Measurements from ENCODE around the gene TBC1D22A. TPM values are rescaled to one million over a fixed set of nuclear protein-coding genes. Genes with fewer than 3 reads are reported as not detected.

TBC1D22A gene
- total RNA-seq, 4 donors from 2014 or later, result 31.2 to 111 (median 41.8) TPM

DNA sequence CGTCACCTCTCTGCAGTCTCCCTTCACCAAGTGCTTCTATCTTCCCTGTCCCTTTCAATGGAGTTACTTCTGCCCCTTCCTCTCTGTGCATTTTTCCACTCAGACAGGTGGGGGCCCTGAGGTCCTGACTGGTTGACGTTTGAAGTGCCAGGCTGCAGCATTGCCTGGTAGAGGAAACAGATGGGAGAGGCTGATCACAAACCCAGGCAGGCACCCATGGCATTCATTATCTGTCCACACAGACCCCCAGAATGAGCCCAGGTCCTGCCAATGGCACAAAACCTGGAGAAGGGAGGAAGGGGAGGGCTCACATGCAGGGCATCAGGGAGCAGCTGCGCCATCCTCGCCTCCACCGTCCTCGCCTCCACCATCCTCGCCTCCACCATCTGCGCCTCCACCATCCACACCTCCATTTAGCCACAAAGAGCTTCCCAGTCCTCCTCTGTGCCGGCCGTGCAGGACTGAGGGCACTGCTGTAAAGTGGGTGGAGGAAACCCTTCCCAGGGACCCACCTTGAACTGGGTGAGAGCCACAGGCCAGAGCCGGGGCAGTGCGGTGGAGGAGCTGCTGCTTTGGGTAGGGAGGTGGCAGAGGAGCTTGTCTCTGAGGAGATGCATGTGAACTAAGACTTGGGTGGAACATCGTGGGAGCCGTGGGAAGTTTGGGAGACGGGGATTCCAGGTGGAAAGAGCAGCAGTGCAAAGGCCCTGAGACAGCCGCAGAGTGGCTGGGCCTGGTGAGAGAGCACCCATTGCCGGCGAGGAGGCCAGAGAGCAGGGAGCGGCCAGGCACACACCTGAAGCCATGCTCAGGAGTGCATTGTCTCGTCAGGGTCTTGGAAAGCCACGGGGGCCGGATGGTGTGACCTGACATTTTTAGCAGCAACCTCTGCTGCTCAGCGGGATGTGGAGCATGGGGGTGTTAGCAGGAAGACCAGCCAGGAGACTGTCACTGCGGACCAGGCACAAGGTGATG is 145.1 kb downstream of the TBC1D22A start:
- no peak for DNase-seq
- intact Hi-C loops (cut with DNase I; ENCODE audit: low total_unique reads) (no loop called here), in situ Hi-C loops (cut with MboI; ENCODE audit: low pct_ligation_motif_present in 1 of 4, low pct_unique_long_range_greater_than_20kb in 1 of 4, low sequenced_read_pairs in 3 of 4) (no loop called here)
- no peak for TF ChIP-seq CTCF (IDR thresholded peaks at IDR 0.05)
- TF ChIP-seq POLR2AphosphoS5 (IDR thresholded peaks at IDR 0.05), result no peak
- TF ChIP-seq POLR2A (IDR thresholded peaks at IDR 0.05), result no peak
- TF ChIP-seq EP300 (IDR thresholded peaks at IDR 0.05; ENCODE audit: low read depth), result no peak
- Histone ChIP-seq H3K4me3 (no peak overlapping the region), H3K36me3 (peaks cover 0 to 4% (median under 1%) of the 10 kb centered on the region in 4 donors), H3K27ac (no peak overlapping the region), H3K9me3 (no peaks in the 10 kb centered on the region), H3K4me1 (no peaks in the 10 kb centered on the region), H3K27me3 (no peaks in the 10 kb centered on the region)
- 92 to 97% methylated on average over 9 to 24 of the region's 24 CpGs for WGBS, 2 donors (ENCODE audit: low coverage in 1 of 2)

DNA sequence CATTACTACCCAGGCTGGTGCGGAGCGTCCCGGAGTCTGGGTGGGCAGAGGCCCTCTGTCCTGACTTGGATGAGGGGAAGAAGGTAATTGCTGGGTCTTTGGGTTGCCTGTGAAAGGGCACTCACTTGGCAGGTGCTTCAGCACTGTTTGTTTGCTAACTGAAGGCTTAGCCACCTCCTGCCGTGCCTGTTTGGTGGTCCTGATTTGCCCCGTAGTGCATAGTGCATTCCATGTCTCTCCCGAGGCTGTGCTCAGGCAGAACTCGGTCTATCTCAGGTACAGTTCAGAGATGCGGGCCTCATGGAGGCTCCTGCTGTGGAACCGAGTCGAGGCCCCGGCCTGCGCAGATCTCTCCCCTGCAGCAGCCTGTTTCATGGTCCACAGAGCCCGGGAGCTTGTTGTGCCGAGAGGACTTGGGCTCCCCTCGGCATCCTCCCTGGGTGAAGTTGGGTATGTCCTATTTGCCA is 146.2 kb downstream of the TBC1D22A start:
- in situ Hi-C loops (cut with MboI; ENCODE audit: low pct_ligation_motif_present in 1 of 4, low pct_unique_long_range_greater_than_20kb in 1 of 4, low sequenced_read_pairs in 3 of 4), result no loop called here
- no peak for DNase-seq
- Histone ChIP-seq H3K9me3 (no peaks in the 10 kb centered on the region), H3K27me3 (no peaks in the 10 kb centered on the region), H3K4me1 (no peaks in the 10 kb centered on the region), H3K36me3 (peaks cover 0 to 6% (median 3%) of the 10 kb centered on the region in 4 donors), H3K27ac (no peak overlapping the region), H3K4me3 (no peak overlapping the region)
- no peak for TF ChIP-seq CTCF (IDR thresholded peaks at IDR 0.05)
- no peak for TF ChIP-seq POLR2AphosphoS5 (IDR thresholded peaks at IDR 0.05)
- TF ChIP-seq POLR2A (IDR thresholded peaks at IDR 0.05), result no peak
- no peak for TF ChIP-seq EP300 (IDR thresholded peaks at IDR 0.05; ENCODE audit: low read depth)
- 92% methylated on average over 15 of the region's 15 CpGs; no CpG with 5 or more reads in 1 of the 2 donors for WGBS, 2 donors (ENCODE audit: low coverage in 1 of 2)
- intact Hi-C loops (cut with DNase I; ENCODE audit: low total_unique reads), result no loop called here

DNA sequence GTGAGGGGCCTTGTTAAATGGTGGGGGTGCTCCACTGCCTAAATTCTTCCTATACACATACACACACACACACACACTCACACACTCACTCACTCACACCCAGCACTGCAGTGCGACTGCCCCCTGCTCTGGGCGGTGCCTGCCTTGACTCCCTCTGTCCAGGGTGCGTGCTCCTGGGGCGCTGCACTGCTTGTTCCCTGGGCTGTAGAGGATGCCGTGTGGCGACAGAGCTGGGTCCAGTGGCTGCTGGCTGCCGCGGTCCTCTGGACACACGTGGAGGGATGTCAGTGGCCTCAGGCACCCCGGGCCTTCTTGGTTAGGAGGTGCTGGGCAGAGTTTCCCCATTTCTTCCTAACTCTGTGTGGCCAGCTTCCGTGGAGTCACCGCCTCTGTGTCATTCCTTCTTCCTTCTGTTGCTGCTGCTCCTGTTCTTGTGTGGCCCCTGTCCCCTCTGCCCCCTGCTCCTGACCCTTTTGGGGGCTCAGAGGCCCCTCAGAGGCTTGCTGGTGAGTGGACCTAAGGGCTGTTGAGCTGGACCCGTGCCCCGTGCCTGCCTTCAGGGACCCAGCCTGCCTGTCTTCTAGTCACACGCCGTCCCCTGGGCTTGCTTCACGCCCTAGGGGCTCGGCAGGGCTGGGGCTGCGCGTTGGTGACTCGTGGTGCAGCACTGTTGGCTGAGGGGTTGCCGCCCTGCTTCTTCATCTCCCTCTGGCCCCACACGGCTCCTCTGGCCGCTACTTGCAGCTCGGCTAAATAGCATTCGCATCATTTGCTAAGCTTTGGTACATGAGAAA is 147.0 kb downstream of the TBC1D22A start:
- H3K4me3 ChIP-seq, result no peak overlapping the region
- no peaks in the 10 kb centered on the region for H3K9me3 ChIP-seq
- H3K27me3 ChIP-seq, result no peaks in the 10 kb centered on the region
- no peaks in the 10 kb centered on the region for H3K4me1 ChIP-seq
- H3K36me3 ChIP-seq, result peaks cover 0 to 6% (median 3%) of the 10 kb centered on the region in 4 donors
- intact Hi-C loops (cut with DNase I; ENCODE audit: low total_unique reads), result no loop called here
- in situ Hi-C loops (cut with MboI; ENCODE audit: low pct_ligation_motif_present in 1 of 4, low pct_unique_long_range_greater_than_20kb in 1 of 4, low sequenced_read_pairs in 3 of 4), result no loop called here
- no peak for DNase-seq
- WGBS, 2 donors (ENCODE audit: low coverage in 1 of 2), result 95 to 97% methylated on average over 5 to 24 of the region's 26 CpGs
- TF ChIP-seq CTCF (IDR thresholded peaks at IDR 0.05) (no peak), EP300 (IDR thresholded peaks at IDR 0.05; ENCODE audit: low read depth) (no peak), POLR2A (IDR thresholded peaks at IDR 0.05) (no peak), POLR2AphosphoS5 (IDR thresholded peaks at IDR 0.05) (no peak)
- no peak overlapping the region for H3K27ac ChIP-seq

- no peak for DNase-seq
- H3K4me1 ChIP-seq, result no peaks in the 10 kb centered on the region
- in situ Hi-C loops (cut with MboI; ENCODE audit: low pct_ligation_motif_present in 1 of 4, low pct_unique_long_range_greater_than_20kb in 1 of 4, low sequenced_read_pairs in 3 of 4), result no loop called here
- no peak for TF ChIP-seq POLR2AphosphoS5 (IDR thresholded peaks at IDR 0.05)
- no peak for TF ChIP-seq EP300 (IDR thresholded peaks at IDR 0.05; ENCODE audit: low read depth)
- TF ChIP-seq CTCF (IDR thresholded peaks at IDR 0.05), result no peak
- TF ChIP-seq POLR2A (IDR thresholded peaks at IDR 0.05), result no peak
- peaks cover 0 to 6% (median 3%) of the 10 kb centered on the region in 4 donors for H3K36me3 ChIP-seq
- no peaks in the 10 kb centered on the region for H3K27me3 ChIP-seq
- H3K27ac ChIP-seq, result no peak overlapping the region
- intact Hi-C loops (cut with DNase I; ENCODE audit: low total_unique reads), result no loop called here
- H3K4me3 ChIP-seq, result no peak overlapping the region
- WGBS, 2 donors (ENCODE audit: low coverage in 1 of 2), result 94 to 100% methylated on average over 3 to 9 of the region's 9 CpGs
- no peaks in the 10 kb centered on the region for H3K9me3 ChIP-seq
Observed at GRCh38 chr22:46910624-46911023, 148.2 kb downstream of the TBC1D22A start.

All from transverse colon (tissue), 4 donors.